ENCODE measurements around the gene RBCK1.

RBCK1 gene

DNA sequence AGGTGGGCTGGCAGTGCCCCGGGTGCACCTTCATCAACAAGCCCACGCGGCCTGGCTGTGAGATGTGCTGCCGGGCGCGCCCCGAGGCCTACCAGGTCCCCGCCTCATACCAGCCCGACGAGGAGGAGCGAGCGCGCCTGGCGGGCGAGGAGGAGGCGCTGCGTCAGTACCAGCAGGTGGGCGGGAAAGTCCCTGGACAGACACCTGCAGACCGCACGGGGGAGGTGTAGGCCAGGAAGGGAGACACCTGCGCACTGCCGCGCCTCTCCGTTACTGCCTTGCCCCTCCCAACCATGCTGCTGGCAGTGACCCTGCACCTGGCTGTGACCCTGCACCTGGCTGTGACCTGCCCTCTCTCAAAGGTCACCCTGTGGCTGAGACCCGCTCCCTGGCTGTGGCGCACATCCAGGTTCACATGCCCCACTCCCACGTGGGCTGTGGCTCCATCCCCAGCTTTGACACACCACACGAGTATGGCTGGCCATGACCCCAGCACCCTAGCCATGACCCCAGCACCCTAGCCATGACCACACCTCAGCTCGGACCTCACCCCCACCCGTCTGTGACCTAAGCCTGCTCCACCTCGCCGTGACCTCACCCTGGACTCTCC lies 11.6 kb downstream of the RBCK1 start:
- DNase-seq, result no peak

DNA sequence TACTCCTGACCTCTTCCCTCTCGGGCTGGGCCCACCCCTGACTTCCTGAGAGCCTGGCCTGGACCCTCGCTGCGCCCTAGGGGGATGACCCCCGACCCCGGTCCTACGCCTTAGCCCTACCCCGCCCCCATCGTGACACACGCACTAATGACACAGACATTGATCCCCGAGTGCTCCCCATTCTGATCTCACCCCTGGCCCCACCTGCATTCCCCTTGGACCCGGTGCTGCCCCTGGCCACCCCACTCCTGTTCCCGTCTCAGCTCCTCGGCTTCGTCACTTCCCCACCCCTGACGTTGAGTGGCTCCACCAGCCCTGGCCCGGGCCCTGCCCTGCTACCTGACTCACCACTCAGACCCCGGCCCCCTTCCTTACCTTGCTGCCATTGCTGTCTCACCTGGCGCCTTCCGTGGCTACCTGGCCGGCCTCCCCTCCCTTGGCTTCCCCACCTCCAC lies 12.1 kb downstream of the RBCK1 start:
- no peak for DNase-seq

DNA sequence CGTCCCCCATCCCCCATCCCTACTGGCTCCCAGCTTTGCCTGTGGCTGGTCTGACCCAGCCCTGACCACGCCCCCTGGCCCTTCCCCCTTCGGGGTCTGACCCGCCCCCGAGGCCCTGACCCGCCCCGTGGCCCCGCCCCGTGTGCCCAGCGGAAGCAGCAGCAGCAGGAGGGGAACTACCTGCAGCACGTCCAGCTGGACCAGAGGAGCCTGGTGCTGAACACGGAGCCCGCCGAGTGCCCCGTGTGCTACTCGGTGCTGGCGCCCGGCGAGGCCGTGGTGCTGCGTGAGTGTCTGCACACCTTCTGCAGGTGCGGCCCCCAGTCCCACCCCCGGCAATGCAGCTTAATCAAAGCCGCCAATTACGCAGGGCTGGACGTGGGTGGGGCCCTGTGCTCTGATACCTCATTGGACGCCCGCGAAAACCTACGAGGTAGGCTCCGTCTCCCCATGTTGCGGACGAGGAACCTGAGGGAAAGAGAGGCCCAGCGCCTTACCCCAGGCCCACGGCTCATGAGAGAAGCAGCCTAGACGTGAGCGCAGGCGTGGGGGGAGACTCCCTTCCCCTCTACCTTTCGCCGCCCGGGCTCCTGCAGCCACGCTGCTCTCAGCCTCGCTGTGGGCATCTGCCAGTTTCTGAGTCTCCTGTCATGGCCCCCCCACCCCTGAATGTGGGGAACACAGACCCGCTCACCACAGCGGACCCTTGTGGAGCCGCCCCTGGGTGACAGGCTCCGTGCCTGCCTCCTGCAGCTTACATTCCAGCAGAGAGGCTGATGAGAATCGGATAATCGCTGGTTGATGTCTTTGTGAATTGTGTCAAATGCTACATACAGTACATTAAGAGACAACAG lies 12.8 kb downstream of the RBCK1 start:
- no peak for DNase-seq

DNA sequence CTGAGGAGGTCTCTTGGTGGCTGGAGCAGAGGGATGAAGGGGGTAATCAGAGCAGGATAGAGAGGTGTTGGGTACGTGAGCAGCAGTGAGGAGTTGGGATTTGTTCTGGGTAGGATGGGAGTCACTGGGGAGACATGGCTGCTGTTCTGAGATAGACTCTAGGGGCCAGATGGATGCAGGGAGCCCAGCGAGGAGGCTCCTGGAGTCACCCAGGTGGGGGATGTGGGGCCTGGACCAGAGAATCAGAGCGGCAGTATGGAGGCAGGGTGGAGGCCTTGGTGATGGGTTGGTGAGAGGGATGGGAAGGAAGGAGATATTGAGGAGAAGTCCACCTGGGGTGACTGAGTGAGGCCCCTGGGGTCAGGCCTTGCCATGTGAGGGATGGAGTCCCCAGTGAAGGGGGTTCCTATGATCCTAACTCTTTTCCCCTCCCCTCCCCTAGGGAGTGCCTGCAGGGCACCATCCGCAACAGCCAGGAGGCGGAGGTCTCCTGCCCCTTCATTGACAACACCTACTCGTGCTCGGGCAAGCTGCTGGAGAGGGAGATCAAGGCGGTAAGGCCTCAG lies 13.7 kb downstream of the RBCK1 start:
- DNase-seq, result no peak

DNA sequence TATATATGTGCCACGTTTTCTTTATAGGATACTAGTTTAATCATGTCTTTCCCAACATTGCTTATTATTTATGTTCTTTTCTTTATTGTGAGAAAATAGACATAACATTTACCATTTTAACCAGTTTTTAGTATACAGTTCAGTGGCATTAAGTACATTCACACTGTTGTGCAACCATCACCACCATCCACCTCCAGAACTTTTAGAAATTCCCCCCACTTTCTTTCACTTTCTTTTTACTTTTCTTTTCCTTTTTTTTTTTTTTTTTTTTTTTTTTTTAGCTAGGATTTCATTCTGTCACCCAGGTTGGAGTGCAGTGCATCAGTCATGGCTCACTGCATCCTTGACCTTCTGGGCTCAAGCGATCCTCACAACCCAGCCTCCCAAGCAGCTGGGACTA lies 18.5 kb downstream of the RBCK1 start:
- DNase-seq, result no peak

DNA sequence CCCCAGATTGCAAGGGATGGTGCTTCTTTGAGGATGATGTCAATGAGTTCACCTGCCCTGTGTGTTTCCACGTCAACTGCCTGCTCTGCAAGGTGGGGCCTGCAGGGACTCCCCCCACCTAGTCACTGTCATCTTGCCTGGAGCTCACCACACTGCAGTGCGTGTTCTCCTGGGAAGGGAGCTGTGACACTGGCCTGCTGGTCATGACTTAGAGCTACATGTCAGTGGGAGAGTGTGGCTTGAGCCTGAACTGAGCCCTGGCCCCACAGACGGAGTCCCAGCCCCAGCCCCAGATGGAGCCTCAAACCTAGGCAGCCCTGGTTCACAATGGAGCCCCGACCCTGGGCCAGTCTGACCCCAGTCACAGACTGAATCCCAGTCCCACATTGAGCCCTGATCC lies 19.3 kb downstream of the RBCK1 start:
- no peak for DNase-seq

DNA sequence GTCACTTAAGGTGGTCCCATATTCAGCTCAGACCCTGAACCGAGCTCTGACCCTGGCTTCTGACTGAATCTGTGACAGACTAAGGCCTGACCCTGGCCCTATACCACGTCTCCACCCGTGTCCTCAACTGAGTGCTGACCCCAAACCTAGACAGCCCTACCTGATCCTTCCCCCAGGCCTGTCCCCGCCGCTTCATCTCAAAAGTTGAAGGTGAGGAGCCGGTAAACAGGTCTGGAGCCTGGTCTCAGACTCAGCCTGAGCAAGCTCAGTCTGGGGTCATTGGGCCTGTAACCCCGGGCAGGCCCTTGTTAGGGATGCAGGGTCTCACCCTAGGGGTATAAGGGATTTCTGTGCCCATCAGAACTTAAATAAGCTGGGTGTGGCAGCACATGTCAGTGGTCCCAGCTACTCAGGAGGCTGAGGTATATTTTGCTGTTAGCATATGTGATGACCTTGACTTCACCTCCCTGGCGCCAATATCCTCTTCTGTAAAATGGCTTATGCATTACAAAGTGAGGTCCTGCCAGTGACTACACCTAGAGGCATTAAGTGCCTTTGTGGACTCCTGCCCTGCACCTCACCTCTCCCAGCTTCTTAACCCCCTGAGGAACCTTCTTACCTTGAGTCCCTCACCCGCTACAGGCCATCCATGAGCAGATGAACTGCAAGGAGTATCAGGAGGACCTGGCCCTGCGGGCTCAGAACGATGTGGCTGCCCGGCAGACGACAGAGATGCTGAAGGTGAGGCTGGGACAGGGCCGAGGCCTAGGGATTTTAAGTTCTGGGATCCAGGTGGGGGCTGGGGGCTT lies 20.0 kb downstream of the RBCK1 start:
- no peak for DNase-seq

DNA sequence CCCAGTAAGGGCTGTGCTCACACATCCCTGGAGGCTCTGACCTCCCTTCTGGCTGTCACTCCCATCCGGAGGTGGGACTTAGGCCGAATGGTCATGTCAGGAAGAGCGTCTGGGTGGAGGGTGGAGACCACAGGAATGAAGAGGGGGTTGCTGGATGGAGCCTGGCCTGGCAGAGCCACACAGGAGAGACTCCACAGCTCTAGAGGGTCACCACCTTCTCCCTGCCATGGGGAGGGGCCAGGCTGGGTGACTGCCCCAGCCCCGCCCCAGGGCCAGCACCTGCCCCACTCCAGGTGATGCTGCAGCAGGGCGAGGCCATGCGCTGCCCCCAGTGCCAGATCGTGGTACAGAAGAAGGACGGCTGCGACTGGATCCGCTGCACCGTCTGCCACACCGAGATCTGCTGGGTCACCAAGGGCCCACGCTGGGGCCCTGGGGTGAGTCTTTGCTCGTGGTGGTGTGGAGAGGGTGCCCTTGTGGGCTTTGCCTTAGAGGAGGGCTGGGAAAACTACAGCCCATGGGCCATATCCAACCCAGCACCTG lies 20.6 kb downstream of the RBCK1 start:
- DNase-seq, result no peak

DNA sequence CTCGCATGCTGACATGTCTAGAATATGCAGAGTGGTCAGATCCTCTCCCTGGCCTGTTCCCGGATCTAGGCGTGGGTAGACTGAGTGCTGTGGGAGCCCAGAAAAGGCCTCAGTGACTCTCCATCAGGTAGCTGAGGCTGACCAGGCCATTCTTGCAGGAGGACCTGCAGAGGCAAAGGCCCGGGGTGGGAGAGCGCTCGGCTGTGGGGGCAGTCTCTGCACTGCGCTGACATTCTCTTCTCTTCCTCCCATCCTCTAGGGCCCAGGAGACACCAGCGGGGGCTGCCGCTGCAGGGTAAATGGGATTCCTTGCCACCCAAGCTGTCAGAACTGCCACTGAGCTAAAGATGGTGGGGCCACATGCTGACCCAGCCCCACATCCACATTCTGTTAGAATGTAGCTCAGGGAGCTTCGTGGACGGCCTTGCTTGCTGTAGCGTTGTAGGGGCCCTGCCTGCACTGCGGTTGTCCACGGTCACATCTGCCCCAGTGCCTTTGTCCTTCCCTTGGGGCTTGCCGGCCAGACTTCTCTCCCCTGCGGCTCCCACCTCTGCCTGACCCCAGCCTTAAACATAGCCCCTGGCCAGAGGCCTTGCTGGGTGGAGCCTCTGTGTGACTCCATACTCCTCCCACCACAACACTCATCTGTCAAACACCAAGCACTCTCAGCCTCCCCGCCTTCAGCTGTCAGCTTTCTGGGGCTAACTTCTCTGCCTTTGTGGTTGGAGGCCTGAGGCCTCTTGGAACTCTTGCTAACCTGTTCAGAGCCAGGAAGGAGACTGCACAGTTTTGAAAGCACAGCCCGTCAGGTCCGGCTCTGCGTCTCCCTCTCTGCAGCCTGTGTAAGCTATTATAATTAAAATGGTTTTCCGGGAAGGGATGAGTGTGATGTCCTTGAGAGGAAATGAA lies 22.2 kb downstream of the RBCK1 start:
- no peak for DNase-seq

DNA sequence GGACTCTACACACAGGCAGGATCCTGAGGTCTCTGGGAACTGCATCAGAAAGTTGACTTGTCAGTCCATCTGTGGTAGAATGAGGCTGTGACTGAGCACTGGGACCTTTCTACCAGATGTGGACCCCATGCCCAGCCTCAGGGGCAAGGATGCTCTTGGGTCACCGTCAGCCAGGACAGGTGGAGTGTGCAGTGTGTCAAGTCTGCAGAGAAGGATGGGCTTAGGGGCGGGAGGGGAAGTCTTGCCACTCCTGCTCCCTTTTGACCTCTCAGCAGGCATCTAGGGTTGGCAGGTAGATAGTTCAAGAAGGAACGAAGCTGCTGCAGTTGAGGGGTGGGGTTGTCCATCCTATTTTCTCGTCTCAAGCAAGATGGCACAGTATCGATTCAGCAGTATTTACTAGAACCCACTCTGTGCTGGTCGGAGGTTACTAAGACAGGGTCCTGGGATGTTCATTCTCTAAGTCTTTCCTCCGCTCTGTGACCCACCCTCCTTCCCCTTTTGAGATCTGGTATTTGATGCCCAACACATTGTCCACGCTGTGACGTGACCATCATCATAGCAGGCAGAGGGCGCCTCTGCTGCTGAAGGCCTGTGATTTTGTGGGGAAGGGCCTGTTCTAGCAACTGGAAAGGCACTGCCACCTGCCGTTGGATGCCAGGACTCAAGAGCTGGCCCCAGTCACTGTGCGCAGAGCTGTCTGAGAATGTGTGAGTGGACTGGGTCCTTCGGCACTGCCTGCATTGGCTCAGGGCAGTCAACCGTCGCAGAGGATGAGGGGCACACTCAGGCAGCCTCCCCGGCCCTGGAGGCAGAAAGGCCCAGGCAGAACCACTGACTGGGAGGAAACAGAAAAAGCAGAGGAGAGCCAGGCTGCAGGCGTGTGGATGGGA lies 23.2 kb downstream of the RBCK1 start:
- DNase-seq, result no peak

DNA sequence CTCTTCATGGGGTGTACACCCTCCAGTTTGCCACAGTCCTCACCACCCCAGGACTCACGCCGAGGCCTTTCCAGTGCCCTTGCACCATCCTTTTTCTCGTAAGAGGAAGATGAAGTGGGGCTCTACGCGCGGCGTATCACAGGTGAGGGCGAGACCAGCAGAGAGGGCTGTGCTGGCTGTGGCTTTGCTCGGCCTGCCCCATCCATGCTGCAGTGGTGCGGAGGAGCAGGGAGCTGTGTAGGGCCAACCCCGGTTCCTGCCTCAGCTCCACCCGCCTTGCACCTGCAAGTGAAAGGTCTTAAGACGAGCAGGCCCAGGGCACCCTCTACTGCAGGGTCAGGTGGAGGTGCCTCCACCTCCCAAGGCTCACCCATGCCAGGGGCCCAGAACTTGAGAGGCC lies 24.1 kb downstream of the RBCK1 start:
- no peak for DNase-seq

DNA sequence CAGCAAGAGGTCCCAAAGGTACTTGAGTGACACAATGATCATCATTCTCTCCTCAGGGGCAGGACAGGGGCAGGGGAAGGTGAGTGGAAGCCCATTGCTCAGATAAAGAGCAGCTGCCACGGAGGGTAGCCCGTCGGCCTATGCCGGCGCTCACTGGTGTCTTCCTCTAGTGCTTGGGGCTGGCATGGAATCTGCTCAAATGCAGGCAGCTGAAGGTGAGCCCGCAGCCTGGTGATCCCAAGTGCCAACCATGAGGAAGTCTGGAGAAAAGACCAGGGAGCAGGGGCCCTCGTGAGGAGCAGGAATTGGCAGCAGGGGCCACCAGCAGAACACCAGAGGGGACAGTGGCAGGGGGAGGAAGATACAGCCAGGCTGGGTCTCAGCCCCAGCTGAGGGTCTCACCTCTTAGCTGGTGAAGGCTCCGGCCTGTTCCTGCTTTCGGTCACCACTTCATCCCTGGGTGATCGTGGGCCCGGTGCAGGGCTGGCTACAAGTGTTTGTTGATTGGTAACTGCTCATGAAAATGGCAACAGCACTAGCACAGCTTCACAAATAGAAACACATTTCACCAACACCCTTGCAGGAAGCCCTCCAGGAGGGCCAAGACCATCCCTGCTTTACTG lies 24.7 kb downstream of the RBCK1 start:
- DNase-seq, result no peak

DNA sequence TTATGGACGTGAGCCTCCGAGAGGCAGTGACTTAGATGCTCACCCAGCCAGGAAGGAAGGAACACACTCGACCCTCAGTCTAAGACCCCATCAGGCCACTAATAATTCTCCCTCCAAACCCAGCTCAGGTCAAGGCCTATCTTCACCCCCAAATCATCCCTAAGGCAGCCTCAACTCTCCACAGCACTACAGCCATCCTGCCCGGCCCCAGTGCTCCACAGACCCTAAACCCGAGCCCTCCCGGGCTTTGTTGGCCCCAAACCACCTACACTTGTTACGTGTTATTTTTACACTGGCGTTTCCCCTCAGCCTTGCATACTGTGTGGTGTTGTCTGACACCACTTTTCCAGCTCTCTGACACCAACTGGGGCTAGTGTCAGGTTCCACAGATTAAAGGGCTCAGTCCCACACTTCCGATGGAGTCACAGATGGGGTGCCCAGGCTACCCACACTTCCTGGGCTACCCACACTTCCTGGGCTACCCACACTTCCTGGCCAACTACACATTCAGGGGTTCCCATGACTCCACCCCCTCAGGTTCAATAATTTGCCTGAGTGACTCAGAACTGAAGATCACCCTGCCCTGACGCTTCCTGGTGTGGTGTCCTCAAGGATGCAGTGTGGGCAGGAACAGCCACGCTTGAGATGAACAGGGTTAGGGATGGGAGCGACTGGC lies 25.3 kb downstream of the RBCK1 start:
- DNase-seq, result no peak

DNA sequence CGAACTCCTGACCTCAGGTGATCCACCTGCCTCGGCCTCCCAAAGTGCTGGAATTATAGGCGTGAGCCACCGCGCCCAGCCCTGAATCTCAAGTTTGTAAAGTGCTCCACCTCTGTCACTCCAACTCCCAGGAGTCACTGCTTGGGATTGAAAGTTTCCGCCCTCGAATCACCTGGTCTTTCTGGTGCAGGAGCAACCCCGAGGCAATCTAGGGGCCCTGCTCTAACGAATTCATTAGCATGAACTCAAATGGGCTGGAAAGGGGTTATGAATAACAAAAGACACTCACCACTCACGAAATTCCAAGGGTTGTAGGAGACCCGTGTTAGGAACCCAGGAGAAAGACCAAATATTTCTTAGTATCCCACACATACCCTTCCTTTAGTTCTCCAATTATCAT lies 26.1 kb downstream of the RBCK1 start:
- DNase-seq, result no peak

DNA sequence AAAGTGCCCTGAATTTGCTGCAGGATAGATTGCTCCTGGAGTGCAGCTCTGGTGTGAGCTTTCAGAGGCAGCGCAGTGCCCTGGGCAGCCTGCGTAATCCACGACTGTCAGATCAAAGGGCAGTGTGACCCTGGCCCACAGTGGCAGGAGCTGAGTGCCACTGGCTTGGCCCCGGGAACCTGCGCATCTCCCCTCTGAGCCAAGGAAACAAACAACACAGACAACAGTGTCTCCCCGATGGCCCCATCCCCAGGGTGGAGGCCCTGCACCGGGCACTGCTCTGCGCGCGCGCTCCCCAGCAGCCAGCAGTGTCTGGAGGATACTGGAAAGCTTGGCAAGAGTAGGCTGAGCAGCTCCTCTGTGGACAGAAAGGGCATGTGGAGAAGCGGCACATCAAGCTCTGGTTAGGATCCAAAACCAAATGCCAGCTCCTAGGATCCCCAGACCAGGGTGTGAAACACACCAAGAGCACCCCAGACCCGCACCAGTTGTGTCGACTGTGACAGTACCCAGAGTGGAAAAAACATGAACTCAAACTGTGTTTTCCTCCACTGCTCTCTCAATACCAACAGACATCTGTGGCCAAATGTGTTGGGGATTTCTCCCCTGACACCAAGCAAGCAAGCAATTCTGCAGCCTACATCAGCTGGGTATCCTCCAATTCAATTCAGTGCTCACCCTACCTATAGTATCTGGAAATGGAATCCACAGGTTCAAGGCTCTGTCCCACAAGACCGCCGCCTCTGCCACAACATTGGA lies 26.7 kb downstream of the RBCK1 start:
- no peak for DNase-seq

DNA sequence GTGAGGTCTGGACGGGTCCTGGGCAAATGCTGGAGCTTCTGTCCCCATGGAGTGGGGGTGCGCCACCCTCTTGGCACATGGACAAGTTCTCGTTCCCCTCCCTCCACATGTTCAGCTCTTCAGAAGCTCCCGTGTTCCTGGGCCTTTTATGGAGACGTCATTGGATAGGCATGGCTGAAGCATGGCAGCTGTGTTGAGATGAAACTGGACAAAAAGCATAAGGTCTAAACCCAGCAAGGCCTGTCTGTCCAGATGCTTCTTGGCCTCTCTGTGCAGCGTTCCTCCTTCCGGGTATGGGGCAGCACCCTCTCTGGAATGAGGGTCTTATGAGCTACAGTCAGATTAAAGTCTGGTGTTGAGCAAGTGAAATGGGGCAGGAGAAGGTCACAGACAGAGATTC lies 27.5 kb downstream of the RBCK1 start:
- DNase-seq, result no peak

DNA sequence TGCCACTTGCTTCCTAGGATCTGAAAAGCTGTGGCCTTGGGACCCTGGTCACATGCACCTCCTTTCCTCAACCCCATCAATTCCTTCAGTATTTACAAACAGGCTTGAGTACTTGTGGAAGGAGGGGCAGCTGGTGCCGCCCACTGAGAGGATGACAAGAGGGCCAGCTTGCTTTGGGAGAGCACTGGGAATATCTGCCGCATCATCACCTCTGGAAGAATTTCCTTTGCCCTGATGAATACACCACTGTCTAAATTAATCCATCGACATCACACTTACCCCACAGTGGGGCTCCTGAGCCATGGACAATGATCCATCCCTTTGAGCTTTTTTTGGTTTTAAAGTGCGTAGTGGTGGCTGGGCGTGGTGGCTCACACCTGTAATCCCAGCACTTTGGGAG lies 28.4 kb downstream of the RBCK1 start:
- DNase-seq, result no peak

DNA sequence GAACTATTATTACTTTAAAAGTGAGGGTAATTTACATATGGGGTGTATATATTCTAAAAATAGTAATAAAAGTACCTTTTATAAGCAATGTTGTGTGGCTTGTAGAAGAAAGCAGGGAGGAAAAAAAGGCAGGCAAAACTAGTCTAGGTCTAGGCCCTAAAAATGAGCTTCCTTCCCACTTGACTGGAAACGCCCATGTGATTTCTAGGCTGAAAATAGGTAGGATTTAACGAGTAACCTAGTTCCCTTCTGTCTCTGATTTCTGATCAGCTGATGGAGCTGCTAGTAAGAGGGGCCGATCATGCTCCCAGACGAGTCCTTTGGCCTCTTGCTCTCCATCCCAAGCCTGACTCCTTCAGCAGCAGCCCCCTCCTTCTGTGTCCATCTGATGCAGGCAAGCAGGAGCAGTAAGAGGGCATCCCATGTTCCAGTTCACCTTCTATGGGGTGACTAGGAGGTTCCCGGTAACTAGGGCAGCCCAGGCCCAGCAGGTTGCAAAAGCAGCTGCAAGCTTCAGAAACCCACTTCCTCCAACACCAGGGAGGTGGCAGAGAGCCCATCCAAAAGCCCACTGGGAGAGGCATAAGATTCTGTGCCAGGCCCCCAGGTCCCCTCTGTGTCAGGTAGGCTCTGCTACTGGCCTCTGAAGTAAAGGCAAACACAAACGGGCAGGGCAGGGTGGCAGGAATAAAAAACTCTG lies 29.8 kb downstream of the RBCK1 start:
- DNase-seq, result no peak

Data from activated gamma-delta T cell (primary cell).